Pulmonary artery endothelial cell (primary cell): Measurements from ENCODE around the gene SFT2D1. TPM values are rescaled to one million over a fixed set of nuclear protein-coding genes. Genes with fewer than 3 reads are reported as not detected.
"Not testable (repeated sequence)": the region's sequence is repeated elsewhere in the genome, so short reads cannot be mapped to it uniquely, and the experiment has no call there.

Source experiments
- DNase-seq: peaks from one replicate; pipeline ENCODE4 v3.0.0-alpha.2; 2011; ENCODE audit warnings: low read depth, low spot score
- total RNA-seq: library from RNA; depleted of rRNA; stranded (reverse); fragments of >200 nt; gene quantifications from 2 replicates; pipeline ENCODE4 v1.2.3, GENCODE V29; 2014

The SFT2D1 gene
- 27.9 and 32.9 TPM in 2 replicates for total RNA-seq

- DNase-seq = peak; percentile 60
These were observed at the start of gene SFT2D1 for GRCh38 chr6:166342349-166343149. SFT2D1 (minus strand) TSS chr6:166342545; CDS start chr6:166342481, 64 bp downstream.

GRCh38 chr6:166389119-166389518 lies 46.8 kb upstream of the SFT2D1 start:
- no peak for DNase-seq

- DNase-seq = no peak
These were observed 46.1 kb upstream of the SFT2D1 start for GRCh38 chr6:166388290-166389004.

GRCh38 chr6:166387642-166388289 lies 45.4 kb upstream of the SFT2D1 start:
- DNase-seq = no peak

GRCh38 chr6:166387098-166387497 lies 44.8 kb upstream of the SFT2D1 start:
- DNase-seq = not testable (repeated sequence)

GRCh38 chr6:166386111-166386510 lies 43.8 kb upstream of the SFT2D1 start:
- DNase-seq = no peak

GRCh38 chr6:166383802-166384363 lies 41.5 kb upstream of the SFT2D1 start:
- not testable (repeated sequence) for DNase-seq

GRCh38 chr6:166382933-166383801 lies 40.8 kb upstream of the SFT2D1 start, which contains the start of gene MPC1:
MPC1 (minus strand) TSS chr6:166382940; CDS start chr6:166382876, 64 bp downstream.
- DNase-seq = peak; percentile 80

- no peak for DNase-seq
These were observed 40.2 kb upstream of the SFT2D1 start for GRCh38 chr6:166382500-166382932.

GRCh38 chr6:166381733-166382499 lies 39.6 kb upstream of the SFT2D1 start:
- DNase-seq = no peak

- no peak for DNase-seq
These were observed 39.0 kb upstream of the SFT2D1 start for GRCh38 chr6:166381381-166381732.

- peak; percentile 71 for DNase-seq
These were observed 37.5 kb upstream of the SFT2D1 start for GRCh38 chr6:166379800-166380199.

GRCh38 chr6:166379103-166379586 lies 36.8 kb upstream of the SFT2D1 start:
- no peak for DNase-seq

- no peak for DNase-seq
These were observed 35.4 kb upstream of the SFT2D1 start for GRCh38 chr6:166377721-166378120.

GRCh38 chr6:166375013-166375412 lies 32.7 kb upstream of the SFT2D1 start:
- no peak for DNase-seq

- no peak for DNase-seq
These were observed 28.1 kb upstream of the SFT2D1 start for GRCh38 chr6:166370489-166370888.

- no peak for DNase-seq
These were observed 27.4 kb upstream of the SFT2D1 start for GRCh38 chr6:166369782-166370181.

GRCh38 chr6:166366921-166367320 lies 24.6 kb upstream of the SFT2D1 start:
- no peak for DNase-seq

GRCh38 chr6:166365806-166366205 lies 23.5 kb upstream of the SFT2D1 start:
- DNase-seq = no peak

GRCh38 chr6:166365221-166365620 lies 22.9 kb upstream of the SFT2D1 start:
- DNase-seq = peak; percentile 63
